ENCODE results near the gene WNT10A.

The WNT10A gene

DNA sequence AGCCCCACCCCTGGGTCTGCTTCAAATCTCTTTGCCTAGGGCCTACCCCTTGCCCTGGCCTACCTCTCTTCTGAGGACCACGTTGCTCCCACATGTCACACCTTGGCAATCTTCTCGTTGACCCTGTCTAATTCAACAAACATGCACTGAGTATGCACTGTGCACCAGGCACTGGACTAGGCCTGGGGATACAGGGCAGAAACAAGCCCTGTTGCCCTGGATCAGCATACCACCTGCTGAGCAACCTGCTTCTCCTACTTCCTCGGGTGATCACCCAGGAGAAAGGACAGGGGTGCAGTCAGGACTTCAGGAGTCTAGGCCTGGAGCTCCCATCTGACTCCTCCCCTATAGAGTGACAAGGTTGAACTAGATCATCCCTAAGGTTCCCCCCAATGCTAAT, 9.7 kb downstream of the WNT10A start:
- TF ChIP-seq TAF1 (IDR thresholded peaks at IDR 0.05; ENCODE audit: borderline replicate concordance, low read depth, low read length) (no peak), POLR2AphosphoS5 (IDR thresholded peaks at IDR 0.05; ENCODE audit: low read depth, low read length) (no peak), POLR2A (IDR thresholded peaks at IDR 0.05; ENCODE audit: low read depth, low read length) (no peak)
- DNase-seq (ENCODE audit: insufficient read length) (no peak), FAIRE-seq (no peak)

DNA sequence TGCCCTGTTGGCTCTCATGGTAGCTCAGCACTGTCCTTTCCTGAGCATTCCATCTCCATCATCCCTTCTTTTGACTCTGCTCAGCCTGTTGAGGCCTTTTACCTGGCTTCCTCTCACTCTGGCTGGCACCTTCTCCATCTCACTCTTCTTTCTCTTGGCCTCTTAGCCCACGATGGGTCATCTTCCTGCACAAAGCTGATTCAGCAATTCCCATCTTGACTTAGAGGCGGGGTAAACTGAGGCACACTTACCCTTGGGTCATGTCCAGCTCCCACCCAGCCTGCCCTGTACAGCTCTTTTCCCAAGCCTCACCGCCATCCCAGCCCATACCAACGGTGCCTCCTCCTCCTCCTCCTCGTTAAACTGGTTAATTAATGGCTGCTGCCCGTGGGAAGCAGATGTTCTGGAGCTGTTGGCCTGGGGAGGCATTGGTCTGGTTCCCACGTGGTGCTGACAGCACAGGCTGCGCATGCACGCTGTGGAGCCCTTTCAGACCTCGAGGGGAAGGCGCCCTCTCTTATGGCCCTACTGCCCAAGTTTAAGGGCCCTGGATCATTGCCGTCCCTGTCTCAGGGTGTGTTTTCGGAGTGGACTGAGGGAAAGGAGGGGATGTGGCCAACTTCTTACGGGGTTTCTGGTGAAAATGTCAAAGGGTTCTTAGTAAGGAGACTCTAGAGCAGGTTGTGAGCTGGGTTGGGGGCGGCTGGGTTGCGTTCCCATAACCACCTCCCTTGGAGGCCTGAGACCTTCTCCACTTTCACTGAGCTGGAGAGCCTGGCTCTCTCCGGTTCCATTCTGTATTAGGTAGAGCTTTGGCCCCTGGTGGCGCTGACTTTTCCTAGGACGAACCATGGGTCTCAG, 10.9 kb downstream of the WNT10A start:
- TF ChIP-seq POLR2A (IDR thresholded peaks at IDR 0.05; ENCODE audit: low read depth, low read length) (no peak), TAF1 (IDR thresholded peaks at IDR 0.05; ENCODE audit: borderline replicate concordance, low read depth, low read length) (no peak), POLR2AphosphoS5 (IDR thresholded peaks at IDR 0.05; ENCODE audit: low read depth, low read length) (no peak)
- FAIRE-seq (no peak), DNase-seq (ENCODE audit: insufficient read length) (no peak)

DNA sequence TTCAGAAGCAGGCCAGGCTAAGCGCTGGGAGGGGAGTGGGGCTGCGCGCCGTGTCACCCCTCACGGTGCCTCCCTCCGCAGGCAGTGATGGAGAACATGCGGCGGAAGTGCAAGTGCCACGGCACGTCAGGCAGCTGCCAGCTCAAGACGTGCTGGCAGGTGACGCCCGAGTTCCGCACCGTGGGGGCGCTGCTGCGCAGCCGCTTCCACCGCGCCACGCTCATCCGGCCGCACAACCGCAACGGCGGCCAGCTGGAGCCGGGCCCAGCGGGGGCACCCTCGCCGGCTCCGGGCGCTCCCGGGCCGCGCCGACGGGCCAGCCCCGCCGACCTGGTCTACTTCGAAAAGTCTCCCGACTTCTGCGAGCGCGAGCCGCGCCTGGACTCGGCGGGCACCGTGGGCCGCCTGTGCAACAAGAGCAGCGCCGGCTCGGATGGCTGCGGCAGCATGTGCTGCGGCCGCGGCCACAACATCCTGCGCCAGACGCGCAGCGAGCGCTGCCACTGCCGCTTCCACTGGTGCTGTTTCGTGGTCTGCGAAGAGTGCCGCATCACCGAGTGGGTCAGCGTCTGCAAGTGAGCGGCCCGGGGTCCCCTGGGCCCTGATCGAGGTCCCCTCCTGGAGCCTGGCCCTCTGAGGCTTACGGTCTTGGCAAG, 12.2 kb downstream of the WNT10A start:
- peak; percentile 23; the same call in 1 of the 2 replicates for TF ChIP-seq POLR2AphosphoS5 (IDR thresholded peaks at IDR 0.05; ENCODE audit: low read depth, low read length)
- TF ChIP-seq POLR2A (IDR thresholded peaks at IDR 0.05; ENCODE audit: low read depth, low read length): peak; percentile 36; the same call in 1 of the 2 replicates
- TF ChIP-seq TAF1 (IDR thresholded peaks at IDR 0.05; ENCODE audit: borderline replicate concordance, low read depth, low read length): no peak
- DNase-seq (ENCODE audit: insufficient read length) (peak; percentile 78), FAIRE-seq (peak; percentile 100)

DNA sequence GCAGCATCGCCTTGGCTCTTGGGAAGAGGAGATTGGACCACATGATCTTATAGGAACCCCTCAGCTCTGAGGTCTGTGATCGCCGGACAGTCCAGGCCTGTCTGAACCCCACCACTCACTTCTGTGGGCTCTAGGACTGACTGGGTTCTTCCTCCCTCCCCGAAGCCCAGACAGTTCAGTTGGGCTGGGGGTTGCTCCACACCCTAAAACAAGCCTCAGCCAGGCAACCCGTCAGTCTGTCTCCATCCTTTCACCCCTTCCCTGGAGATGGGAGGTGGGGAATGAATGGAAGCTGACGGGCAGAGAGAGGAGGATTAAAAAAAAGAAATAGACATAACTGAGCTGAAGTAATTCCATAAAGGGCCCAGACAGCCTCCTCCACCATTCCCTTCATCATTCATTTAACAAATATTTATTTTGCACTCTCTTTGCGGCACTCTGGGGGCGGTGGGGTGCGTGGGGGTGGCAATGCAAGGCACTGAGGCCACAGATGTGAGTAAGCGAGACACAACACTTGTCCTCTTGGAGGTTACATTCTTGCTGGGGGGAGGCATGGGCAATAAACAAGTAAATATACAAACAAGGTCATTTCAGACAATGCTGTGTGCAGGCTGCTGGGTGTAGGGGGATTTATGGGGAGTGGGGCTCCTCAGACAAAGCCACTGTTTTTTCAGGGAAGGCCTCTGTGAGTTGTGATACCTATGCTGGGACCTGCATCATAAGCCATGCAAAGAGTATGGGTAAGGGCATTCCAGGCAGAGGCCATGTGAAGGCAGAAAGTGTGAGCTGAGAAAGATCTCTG, 12.9 kb downstream of the WNT10A start:
- TF ChIP-seq POLR2AphosphoS5 (IDR thresholded peaks at IDR 0.05; ENCODE audit: low read depth, low read length) (no peak), TAF1 (IDR thresholded peaks at IDR 0.05; ENCODE audit: borderline replicate concordance, low read depth, low read length) (no peak), POLR2A (IDR thresholded peaks at IDR 0.05; ENCODE audit: low read depth, low read length) (no peak)
- peak; percentile 93 for FAIRE-seq
- DNase-seq (ENCODE audit: insufficient read length): no peak

DNA sequence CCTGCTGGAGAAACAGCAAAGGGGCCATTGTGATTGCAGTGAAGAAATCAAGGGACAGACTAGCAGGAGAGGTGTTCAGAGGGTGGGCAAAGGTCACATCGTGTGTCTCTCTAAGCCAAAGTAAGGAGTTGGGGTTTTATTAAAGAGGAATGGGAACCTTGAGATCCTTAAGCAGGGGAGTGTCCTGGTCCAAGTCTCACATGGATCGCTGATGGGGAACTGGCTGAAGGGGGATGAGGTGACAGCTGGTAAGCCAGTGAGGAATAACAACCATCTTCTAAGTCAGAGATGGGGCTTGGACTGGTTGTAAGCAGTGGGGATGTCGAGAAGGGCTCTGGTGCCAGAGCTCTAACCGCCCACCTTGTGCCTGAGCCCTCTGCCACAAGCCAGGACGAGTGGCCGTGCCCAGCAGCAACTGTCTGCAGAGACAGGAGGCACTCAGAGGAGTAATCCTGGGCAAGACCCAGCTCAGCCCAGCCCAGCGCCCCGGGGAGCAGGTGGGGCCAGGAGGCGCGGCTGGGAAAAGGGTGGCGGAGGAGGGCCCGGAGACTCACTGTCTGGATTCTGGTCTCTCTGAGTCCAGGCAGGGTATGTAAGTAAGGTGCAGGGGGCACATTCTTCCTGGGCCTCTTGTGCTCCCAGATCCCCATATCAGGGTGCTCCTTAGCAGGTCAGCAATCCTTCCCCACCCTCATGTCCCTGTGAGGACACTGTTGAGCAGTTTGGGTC, 13.7 kb downstream of the WNT10A start:
- DNase-seq (ENCODE audit: insufficient read length): no peak
- peak; percentile 46 for FAIRE-seq
- TF ChIP-seq POLR2AphosphoS5 (IDR thresholded peaks at IDR 0.05; ENCODE audit: low read depth, low read length): no peak
- no peak for TF ChIP-seq TAF1 (IDR thresholded peaks at IDR 0.05; ENCODE audit: borderline replicate concordance, low read depth, low read length)
- TF ChIP-seq POLR2A (IDR thresholded peaks at IDR 0.05; ENCODE audit: low read depth, low read length): 0 out of 2 replicates have a peak, but pooled peaks have one; percentile 28

DNA sequence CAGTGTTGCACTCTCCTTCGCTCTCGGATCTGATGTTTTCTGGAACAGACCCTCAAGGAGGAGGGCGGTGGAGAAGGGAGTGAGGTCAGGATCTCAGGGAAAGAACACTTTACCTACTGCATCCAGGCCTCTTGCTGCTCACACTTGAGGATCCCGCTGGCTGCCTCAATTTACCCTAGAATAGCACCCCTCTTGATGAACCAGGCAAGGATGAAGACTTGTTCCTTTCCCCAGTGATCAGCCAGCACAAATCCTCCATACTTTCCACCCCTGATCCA, 14.2 kb downstream of the WNT10A start:
- FAIRE-seq (peak; percentile 72), DNase-seq (ENCODE audit: insufficient read length) (no peak)
- TF ChIP-seq POLR2A (IDR thresholded peaks at IDR 0.05; ENCODE audit: low read depth, low read length) (no peak), TAF1 (IDR thresholded peaks at IDR 0.05; ENCODE audit: borderline replicate concordance, low read depth, low read length) (no peak), POLR2AphosphoS5 (IDR thresholded peaks at IDR 0.05; ENCODE audit: low read depth, low read length) (no peak)

DNA sequence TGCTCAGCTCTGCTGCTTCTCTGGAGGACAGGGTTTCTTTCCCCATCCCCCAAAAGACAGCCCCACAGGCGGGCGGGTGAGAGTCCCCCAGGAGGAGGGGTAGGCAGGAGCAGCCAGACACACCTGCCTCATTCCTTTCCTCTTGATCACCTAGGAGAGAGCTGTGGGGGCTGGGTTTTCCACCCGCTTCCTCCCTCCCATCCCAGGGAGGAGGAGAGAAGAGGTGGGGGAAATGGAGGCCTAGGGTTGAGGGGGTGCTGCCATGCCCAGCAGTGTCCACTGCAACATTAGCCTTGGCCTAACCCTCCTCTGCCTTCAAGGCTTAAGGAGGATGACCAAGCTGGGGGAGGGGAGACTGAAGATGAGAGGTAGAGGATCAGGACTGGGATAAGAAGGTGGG, 14.7 kb downstream of the WNT10A start:
- TF ChIP-seq POLR2AphosphoS5 (IDR thresholded peaks at IDR 0.05; ENCODE audit: low read depth, low read length): no peak
- no peak for TF ChIP-seq POLR2A (IDR thresholded peaks at IDR 0.05; ENCODE audit: low read depth, low read length)
- no peak for TF ChIP-seq TAF1 (IDR thresholded peaks at IDR 0.05; ENCODE audit: borderline replicate concordance, low read depth, low read length)
- DNase-seq (ENCODE audit: insufficient read length) (no peak), FAIRE-seq (peak; percentile 21)

DNA sequence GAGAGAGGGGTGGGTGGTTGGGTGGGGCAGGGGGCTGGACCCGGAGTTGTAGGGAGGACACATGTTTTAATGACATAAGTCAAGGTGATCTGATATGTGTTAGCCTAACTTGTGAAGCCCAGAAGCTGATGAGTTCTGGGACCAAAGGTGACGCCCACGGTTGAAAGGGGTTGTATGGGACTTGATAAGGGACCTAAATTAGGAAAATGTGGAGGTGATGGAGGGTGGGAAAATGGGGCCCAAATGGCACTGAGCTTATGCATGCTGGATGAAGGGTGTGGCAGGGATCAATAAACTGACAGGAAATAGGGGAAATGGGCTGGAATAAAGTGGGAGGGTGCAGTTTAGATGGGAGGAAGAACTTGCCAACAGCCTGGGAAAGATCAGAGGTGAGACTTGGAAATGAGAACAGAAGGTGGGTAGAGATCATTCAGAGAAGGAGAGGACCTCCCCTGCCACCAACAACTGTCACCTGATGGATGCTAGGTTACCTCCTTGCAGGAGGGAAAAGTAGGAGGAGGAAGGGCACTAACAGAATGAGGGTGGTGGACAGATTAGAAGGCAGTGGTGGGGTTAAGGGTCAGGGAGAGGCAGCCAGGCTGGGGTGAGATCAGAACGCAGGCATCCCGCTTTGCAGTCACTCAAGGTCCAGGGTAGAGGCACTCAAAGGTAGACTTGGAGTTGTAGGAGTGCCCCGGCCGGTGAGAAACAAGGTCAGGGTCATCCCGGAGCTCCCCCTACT, 15.3 kb downstream of the WNT10A start:
- FAIRE-seq (no peak), DNase-seq (ENCODE audit: insufficient read length) (no peak)
- TF ChIP-seq POLR2AphosphoS5 (IDR thresholded peaks at IDR 0.05; ENCODE audit: low read depth, low read length): no peak
- no peak for TF ChIP-seq TAF1 (IDR thresholded peaks at IDR 0.05; ENCODE audit: borderline replicate concordance, low read depth, low read length)
- no peak for TF ChIP-seq POLR2A (IDR thresholded peaks at IDR 0.05; ENCODE audit: low read depth, low read length)

DNA sequence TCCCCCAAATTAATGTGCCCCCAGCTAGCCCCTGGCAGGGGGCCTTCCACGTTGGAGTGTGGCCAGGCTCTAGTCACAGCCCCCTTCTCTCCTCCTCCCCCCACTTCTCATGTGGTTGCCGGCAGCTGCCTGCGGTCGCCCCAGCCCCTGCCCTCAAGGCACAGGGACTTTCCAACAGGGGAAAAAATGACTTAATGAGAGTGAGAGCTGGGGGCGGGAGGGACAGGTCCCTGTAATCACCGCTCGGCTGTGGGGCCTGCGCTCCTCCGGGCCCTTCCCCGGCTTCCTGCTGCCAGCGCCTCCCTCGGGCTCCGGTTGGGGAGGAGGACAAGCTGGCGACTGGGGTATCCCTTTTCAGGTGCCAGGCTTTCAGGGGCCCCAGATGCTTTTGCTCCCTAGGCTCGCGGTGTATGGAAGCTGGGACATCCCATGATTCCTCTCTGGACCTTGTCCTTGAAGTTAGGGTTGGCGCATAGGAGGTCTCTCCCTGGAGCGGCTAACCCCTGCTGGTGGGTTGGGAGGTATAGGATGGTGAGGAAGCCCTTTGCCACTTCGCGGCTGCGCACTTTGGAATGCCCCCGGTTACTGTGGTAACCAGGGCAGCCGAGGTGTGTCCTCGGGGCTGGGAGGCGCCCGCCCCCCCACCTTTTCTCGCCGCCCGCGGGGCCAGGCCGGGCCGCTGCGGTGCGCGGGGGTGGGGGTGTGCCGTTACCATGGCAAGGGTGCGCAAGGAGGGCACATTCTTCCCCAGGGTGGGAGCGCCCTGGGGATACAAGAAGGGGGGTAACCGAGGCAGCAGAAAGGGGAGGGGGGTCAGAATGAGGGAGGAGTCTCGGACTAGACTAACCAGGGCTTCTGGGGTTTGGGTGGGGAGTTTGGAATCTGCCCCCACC, 16.1 kb downstream of the WNT10A start:
- FAIRE-seq (peak; percentile 97), DNase-seq (ENCODE audit: insufficient read length) (peak; percentile 80)
- TF ChIP-seq POLR2A (IDR thresholded peaks at IDR 0.05; ENCODE audit: low read depth, low read length): peak; percentile 61
- TF ChIP-seq TAF1 (IDR thresholded peaks at IDR 0.05; ENCODE audit: borderline replicate concordance, low read depth, low read length): 0 out of 2 replicates have a peak, but pooled peaks have one; percentile 24
- TF ChIP-seq POLR2AphosphoS5 (IDR thresholded peaks at IDR 0.05; ENCODE audit: low read depth, low read length): peak; percentile 57; the same call in 1 of the 2 replicates

All from GM12892 (cell line).